MG63 (cell line): ENCODE measurements around the gene SLC12A5. TPM values are rescaled to one million over a fixed set of nuclear protein-coding genes. Genes with fewer than 3 reads are reported as not detected.

Source experiments
- DNase-seq: peaks from one replicate; pipeline ENCODE4 v3.0.0-alpha.2; 2020
- H3K27me3 ChIP-seq: fragments of 250-450 bp; sonication (Bioruptor Pico); 2 replicates; pipeline ENCODE4 v1.5.1; 2020; ENCODE audit warnings: mild to moderate bottlenecking, moderate library complexity
- H3K36me3 ChIP-seq: fragments of 250-450 bp; sonication (Bioruptor Pico); 2 replicates; pipeline ENCODE4 v1.5.1; 2020; ENCODE audit warnings: mild to moderate bottlenecking, moderate library complexity
- H3K4me3 ChIP-seq: fragments of 250-450 bp; sonication (Bioruptor Pico); 2 replicates; pipeline ENCODE4 v1.5.1; 2020; ENCODE audit warnings: mild to moderate bottlenecking, moderate library complexity
- H3K9me3 ChIP-seq: fragments of 250-450 bp; sonication (Bioruptor Pico); 2 replicates; pipeline ENCODE4 v1.5.1; 2020; ENCODE audit warnings: mild to moderate bottlenecking, moderate library complexity
- total RNA-seq: library from RNA; depleted of rRNA; stranded (reverse); fragments of >200 nt; shearing (Covaris generic); gene quantifications from 2 replicates; pipeline ENCODE4 v1.2.3, GENCODE V29; 2014; ENCODE audit warnings: low replicate concordance

SLC12A5 gene
- total RNA-seq, 1 experiment from 2014 or later: 0.72 TPM

DNA sequence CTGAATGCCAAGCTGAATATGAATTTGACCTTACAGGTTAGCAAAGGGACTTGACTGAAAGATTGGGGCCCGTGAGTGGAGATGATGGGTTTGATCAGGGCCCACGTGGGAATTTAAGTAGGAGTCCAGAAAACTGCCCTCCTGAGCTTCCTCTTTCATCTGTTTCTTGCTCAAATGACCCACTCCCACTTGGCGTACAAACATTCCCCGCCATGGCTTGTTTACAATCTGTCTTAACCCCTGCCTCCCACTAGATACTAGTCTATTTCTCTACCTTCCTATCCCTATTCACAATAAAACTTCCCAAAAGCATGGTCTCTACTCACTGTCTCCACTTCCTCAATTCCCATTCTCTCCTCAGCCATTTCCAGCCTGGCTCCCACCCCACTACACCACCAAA, 10.9 kb upstream of the SLC12A5 start:
- Histone ChIP-seq H3K36me3 (no peaks in the 10 kb centered on the region), H3K9me3 (no peaks in the 10 kb centered on the region), H3K27me3 (peaks cover 6% of the 10 kb centered on the region), H3K4me3 (no peak overlapping the region)
- no peak for DNase-seq

DNA sequence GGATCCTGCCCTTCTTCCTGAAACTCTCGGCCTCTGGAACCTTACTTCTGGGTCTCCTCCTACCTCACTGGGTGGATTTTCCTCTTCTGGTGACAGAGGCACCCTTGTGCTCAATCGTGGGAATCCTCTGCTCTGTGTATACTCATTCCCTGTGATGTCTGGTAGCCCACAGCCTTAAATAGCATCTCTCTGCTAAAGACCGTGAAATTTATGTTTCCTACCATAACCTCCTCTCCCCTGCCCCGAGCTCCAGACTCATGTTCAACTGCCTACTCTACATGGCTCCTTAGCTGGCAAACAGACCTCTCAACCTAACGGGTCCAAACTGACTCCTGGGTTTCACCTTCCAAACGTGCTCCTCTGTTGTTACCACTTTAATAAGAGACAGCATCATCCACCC, 10.4 kb upstream of the SLC12A5 start:
- no peak for DNase-seq
- Histone ChIP-seq H3K9me3 (no peaks in the 10 kb centered on the region), H3K27me3 (0 out of 2 replicates have a peak, but pooled peaks cover 2% of the 10 kb centered on the region), H3K4me3 (no peak overlapping the region), H3K36me3 (no peaks in the 10 kb centered on the region)

DNA sequence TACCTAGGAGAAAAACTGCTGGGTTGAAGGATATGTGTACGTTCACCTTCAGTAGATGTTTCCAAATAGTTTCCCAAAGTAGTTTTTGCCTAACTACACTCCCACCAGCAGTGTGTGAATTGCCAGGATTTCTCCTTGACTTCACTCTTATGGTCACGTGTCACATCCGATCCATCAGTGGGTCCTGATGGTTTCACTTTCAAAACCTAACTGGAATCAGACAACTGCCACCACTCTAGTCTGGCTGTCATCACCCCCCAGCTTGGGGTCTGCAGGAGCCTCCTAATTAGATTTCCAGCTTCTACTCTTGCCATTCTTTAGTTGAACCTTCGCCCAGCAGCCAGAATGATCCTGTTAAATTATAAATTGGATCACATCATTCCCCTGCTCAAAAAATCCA, 8.5 kb upstream of the SLC12A5 start:
- no peak for DNase-seq
- no peak overlapping the region for H3K4me3 ChIP-seq
- no peaks in the 10 kb centered on the region for H3K36me3 ChIP-seq
- H3K9me3 ChIP-seq: no peaks in the 10 kb centered on the region
- 0 out of 2 replicates have a peak, but pooled peaks cover 2% of the 10 kb centered on the region for H3K27me3 ChIP-seq

DNA sequence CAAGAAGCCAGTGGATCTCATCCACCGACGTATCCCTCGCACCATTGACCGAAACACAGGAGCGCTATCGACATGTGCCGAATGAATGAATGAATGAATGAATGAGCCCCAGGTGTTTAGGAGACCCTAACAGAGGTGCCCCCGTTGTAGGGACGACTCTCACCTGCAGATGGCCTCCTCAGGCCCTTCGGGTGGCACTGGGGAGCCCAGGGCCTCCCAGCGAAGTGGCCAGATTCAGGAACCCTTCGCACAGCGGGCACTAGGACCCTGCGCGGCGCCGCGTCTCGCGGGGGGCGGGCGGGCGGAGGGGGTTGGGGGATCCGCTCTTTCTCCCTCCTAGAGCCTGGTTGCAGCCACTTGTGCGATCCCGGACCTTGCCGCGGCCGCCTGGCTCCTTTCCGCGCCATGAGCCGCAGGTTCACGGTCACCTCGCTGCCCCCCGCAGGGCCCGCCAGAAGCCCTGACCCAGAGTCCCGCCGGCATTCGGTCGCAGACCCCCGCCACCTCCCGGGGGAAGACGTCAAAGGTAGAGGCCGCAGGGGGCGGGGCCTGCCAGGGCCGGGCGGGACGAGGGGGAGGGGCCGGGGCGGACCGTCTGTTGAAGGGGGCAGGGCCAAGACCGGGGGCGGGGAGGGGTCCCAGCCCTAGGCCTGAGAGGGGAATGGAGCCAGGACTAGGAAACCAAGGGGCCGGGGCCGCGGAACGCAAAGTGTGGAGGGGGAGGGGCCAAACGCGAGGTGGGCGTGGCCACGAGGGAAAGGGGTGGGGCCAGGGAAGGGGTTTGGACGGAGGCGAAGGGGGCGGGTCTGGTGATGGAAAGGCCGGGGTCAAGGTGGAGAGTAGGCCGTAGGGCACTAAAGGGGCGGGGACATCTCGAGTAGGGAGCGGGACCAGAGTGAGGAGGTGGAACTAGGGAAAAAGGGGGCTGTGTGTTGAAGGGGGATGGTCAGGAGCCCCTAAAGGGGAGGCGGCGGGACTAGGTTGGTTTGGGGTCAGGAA, 7.4 kb upstream of the SLC12A5 start:
- peak; percentile 71 for DNase-seq
- Histone ChIP-seq H3K9me3 (no peaks in the 10 kb centered on the region), H3K36me3 (no peaks in the 10 kb centered on the region), H3K27me3 (no peaks in the 10 kb centered on the region), H3K4me3 (peak overlapping the region; percentile 70)

DNA sequence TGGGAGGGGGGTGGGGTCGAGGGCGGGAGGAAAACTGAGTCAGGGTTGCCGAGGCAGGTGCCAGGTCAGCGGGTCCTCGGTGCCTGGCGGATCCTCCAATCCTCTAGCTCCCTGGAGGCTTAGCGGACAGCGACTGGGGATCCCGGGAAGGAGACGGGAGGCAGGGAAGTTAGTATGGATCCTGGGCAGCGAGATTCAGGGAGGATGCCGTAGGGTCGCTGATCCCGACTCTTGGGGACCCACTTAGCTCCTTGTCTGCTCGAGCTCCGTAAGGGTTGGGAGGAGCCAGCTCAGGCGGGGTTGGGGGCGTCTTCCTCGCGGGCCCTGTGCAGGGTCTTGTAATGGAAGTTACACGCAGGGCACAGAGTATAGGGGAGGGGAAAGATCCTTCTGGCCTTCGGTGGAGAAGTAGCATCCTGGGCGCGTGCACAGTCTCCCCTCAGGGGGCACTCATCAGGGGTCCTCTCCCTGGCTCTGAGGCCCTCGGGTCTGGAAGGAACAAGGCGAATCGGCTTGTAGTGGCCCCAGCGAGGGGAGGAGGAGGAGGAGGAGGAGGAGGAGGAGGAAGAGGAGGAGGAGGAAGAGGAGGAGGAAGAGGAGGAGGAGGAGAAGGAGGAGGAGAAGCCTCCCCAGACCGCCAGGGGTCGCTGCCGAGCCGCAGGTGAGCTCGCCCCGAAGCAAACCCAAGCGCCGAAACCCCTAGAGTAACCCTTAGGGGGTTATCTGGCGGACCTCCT, 6.4 kb upstream of the SLC12A5 start:
- no peaks in the 10 kb centered on the region for H3K36me3 ChIP-seq
- H3K9me3 ChIP-seq: no peaks in the 10 kb centered on the region
- peak; percentile 60 for DNase-seq
- peak overlapping the region; percentile 70 for H3K4me3 ChIP-seq
- H3K27me3 ChIP-seq: no peaks in the 10 kb centered on the region

DNA sequence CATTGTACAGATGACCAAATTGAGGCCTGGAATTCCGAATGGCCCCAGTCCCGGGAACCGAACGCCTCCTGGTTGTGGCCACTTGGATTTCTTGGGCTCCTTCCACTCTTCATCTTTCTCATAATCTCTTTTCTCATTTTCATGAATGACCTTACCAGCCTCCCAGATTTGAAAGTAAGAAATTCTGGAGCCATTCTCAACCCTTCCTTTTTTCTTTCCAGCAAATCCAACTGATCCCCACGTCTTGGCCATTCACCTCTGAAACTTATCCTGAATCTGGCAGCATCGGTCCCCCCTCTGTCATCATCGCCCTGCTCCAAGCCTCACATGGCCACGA, 5.9 kb upstream of the SLC12A5 start:
- Histone ChIP-seq H3K9me3 (no peaks in the 10 kb centered on the region), H3K4me3 (no peak overlapping the region; the same call in 1 of the 2 replicates), H3K36me3 (no peaks in the 10 kb centered on the region), H3K27me3 (no peaks in the 10 kb centered on the region)
- DNase-seq: no peak

DNA sequence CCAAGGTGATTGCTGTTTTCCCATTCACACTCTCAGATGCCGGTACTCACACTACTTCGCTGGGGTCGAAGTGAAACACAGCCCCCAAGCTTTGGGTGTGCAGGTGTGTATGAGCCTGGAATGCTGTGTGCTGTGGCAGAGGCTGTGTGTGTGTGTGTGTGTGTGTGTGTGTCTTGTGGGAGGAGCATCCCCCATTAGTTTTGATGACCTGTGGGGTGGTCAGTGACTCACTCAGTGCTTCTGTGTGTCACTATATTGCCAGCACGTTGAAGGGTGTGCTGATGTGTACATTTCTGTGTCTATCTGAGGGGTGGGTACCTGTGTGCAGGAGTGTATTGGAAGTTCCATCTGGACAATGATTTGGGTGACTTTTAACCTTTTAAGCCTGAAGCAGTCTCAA, 5.0 kb upstream of the SLC12A5 start:
- H3K36me3 ChIP-seq: no peaks in the 10 kb centered on the region
- no peak overlapping the region for H3K4me3 ChIP-seq
- no peak for DNase-seq
- peaks cover 4% of the 10 kb centered on the region for H3K27me3 ChIP-seq
- H3K9me3 ChIP-seq: no peaks in the 10 kb centered on the region

DNA sequence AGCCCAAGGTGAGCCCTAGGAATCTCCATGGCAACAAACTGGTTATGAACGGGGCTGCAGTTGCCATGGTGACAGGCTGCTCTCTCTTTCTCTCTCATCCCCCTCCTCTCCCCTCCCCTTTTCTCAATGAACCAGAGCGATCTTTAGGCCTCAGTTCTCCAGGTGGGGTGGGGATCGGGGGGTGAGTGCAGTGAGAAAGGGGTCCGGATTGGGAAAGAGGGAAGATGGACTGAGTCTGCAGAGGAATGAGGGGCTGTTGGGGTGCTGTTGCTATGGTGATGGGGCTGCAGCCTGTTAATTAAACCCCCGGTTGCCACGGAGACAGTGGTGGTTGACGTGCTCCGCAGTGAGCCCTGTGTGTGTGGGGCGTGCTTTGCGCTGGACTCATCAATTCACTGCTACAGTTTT, 3.6 kb upstream of the SLC12A5 start:
- Histone ChIP-seq H3K4me3 (no peak overlapping the region), H3K27me3 (peaks cover 16% of the 10 kb centered on the region), H3K36me3 (no peaks in the 10 kb centered on the region), H3K9me3 (no peaks in the 10 kb centered on the region)
- no peak for DNase-seq

DNA sequence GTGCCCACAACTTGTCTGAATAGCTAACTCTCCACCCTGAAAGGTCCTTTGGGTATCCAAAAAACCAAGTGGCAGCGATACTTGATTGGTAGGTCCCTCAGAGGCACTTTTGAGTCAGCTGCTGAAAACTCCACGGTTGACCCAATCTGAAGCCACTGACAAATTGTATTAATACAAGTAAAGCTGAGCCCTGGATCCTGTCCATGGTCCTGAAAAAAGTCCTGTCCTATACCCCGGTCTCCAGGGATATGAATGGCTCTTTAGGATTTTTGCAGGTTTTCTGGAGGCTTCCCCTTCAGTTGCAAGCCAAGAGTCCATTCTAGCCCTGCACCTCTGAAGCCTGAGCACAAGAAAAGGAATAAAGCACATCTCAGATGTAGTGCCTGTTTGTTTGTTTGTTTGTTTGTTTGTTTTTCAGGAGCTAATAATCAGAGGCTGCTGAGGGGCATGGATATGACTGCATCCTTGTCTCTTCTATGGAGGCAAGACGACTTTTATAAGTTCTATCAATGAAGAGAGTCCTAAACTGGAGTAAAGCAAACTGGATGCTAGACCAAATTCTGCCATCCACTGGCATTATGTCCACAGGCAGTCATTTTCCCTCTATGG, 1.7 kb upstream of the SLC12A5 start:
- DNase-seq: peak; percentile 29
- Histone ChIP-seq H3K36me3 (no peaks in the 10 kb centered on the region), H3K9me3 (no peaks in the 10 kb centered on the region), H3K4me3 (no peak overlapping the region), H3K27me3 (peaks cover 36% of the 10 kb centered on the region)

DNA sequence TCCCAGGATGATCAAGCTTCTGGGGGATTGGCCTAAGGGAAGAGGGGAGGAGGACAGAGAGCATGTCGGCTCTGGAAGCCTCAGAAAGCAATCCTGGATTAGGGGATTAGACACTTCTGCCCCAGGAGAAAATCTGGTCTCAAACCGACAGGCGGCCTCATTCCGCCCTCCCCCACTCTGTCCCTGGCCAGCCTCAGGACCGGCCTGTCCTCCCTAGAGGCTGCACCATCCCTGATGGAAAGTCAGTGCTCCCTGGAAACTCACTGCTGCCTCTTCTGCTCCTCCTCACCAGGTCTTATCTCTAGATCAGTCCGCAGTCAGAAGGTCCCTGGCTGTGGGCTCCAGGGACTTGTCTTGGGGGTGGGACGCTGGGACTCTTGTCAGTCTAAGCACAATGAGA, 905 bp upstream of the SLC12A5 start:
- H3K27me3 ChIP-seq: peaks cover 43% of the 10 kb centered on the region
- no peak overlapping the region for H3K4me3 ChIP-seq
- no peaks in the 10 kb centered on the region for H3K9me3 ChIP-seq
- no peak for DNase-seq
- no peaks in the 10 kb centered on the region for H3K36me3 ChIP-seq

DNA sequence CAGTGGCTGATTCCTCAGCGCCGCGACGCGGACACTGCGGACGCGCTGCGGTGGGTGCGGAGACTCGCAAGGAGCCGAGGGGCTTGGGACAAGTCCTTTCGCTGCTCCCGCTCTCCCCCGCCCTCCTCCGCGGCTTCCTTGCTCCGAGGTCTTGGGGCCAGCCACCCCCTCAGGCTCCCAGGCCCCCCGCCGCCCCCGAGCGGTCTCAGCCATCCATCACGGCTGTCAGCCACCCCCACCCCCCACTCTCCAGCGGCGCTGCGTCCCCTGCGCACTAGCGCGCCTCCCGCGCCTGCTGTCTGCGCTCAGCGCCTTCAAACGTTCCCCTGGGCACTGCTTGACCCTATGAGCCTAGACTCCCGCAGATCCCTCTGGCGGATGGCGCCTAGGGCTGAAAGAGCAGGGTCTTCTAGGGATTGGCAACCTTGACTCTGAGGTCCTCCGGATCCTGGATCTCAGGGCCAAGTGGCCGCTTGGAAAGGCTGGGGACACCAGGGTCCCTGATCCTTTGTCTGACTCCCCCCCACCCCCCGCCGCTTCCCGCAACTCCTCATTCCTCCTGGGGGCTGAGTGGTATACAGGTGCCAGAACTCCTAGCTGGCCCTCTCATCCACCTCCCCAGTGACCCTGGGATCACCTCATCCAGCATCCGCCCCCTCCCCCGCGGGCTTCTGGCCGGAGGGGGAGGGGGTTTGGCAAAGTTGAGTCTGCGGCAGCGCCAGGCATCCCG, 1.4 kb downstream of the SLC12A5 start:
- DNase-seq: no peak
- H3K4me3 ChIP-seq: no peak overlapping the region
- no peaks in the 10 kb centered on the region for H3K9me3 ChIP-seq
- no peaks in the 10 kb centered on the region for H3K36me3 ChIP-seq
- H3K27me3 ChIP-seq: peaks cover 56% of the 10 kb centered on the region

DNA sequence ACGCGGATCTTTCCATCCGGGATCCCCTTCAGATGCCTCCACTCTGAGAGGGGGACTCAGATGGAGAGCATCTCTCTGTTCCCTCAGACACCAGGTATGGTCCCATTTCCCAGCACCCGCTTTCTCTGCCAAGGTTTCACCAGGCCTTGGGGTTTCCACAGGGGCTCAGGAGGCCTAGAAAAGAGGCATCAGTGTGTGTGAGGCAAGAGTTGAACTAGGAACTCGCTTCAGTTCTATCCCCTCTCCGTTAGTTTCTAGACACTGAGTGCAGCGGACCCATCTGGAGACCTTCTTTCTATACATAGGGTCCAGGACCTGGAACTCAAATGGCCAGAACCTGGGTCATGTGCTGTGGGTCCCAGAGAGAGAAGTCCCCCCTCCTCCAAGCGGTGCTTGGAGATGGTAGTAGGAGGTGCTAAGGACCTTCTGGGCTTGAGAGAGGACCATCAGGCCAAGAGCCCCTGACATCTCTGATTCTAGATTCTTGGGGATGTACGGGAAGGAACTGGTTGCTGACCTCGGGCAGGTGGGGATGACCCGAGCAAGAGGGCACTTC, 2.1 kb downstream of the SLC12A5 start:
- Histone ChIP-seq H3K36me3 (no peaks in the 10 kb centered on the region), H3K27me3 (peaks cover 56% of the 10 kb centered on the region), H3K4me3 (no peak overlapping the region), H3K9me3 (no peaks in the 10 kb centered on the region)
- no peak for DNase-seq

DNA sequence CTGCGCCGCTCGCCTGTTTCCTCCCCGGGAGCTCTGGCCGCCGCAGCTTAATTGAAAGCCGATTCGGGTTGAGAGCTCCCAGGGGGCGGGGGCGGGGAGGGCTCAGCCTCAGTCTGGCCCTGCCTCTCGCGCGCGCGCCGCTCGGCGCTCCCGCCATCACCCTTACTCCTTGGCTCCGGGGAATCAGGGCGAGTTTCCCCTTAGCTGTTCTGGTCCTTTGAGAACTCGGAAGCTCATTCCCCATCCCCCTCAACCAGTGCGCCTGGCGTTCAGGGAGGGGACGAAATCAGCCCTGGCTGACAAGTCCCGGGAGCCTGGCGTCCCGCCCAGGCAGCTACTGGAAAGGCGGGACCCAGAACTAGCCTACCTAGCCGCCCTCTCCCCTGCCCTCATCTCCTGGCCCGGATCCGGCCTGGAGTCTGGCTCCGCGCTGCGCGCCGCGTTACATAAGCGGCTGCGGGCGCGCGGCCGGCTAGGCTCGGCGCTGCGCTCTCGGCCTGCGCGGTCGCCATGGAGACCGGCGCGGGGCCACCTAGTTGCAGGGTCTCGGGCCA, 2.8 kb downstream of the SLC12A5 start:
- Histone ChIP-seq H3K9me3 (no peaks in the 10 kb centered on the region), H3K27me3 (peaks cover 56% of the 10 kb centered on the region), H3K4me3 (peak overlapping the region; percentile 27), H3K36me3 (no peaks in the 10 kb centered on the region)
- peak; percentile 56 for DNase-seq

DNA sequence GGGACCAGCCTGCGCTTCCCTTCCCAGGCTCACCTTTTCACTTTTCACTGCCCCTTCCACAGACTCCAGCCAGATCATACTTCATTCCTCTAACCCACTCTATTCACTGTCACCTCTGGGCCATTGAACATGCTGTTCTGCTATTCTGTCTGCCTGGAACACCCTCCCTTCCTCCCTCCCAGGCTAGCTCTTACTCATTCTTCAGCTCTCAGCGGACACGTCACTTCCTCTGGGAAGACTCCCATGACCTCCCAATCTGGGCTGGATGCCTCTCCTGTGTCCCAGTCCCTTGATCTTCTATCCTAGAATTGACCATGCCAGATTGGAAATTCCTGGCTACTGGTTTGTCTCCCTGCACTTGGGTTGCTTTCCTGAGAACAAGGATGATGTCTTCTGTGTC, 5.0 kb downstream of the SLC12A5 start:
- no peak overlapping the region for H3K4me3 ChIP-seq
- H3K9me3 ChIP-seq: no peaks in the 10 kb centered on the region
- DNase-seq: no peak
- no peaks in the 10 kb centered on the region for H3K36me3 ChIP-seq
- peaks cover 55% of the 10 kb centered on the region for H3K27me3 ChIP-seq

DNA sequence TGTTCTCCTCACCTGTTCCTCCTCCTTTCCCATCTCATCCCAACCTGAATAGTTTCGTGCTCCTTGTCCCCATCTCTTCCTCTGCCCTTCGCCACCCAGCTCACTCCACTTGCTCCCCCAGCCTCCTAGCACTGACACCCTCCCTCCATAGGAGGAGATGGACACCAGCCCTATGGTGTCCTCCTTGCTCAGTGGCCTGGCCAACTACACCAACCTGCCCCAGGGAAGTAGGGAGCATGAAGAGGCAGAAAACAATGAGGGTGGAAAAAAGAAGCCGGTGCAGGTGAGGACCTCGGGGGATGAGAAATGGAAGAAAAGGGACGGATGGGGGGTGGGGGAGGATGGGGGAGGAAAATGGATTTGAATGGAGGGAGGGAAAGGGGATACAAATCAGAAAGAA, 6.2 kb downstream of the SLC12A5 start:
- H3K27me3 ChIP-seq: peaks cover 46% of the 10 kb centered on the region
- H3K36me3 ChIP-seq: no peaks in the 10 kb centered on the region
- H3K9me3 ChIP-seq: no peaks in the 10 kb centered on the region
- DNase-seq: no peak
- H3K4me3 ChIP-seq: no peak overlapping the region

DNA sequence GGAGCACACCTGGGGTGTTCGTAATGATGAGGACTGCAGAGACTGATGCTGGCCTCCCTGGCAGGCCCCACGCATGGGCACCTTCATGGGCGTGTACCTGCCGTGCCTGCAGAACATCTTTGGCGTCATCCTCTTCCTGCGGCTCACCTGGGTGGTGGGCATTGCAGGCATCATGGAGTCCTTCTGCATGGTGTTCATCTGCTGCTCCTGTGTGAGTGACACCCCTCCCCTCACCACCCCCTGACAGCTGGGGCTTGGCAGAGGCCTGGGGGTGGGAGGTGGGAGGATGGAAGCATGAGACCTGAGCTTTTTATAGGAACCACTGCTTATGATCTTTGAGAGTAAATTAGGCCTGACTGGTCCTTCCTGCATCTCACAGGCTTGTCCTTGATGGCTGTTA, 6.7 kb downstream of the SLC12A5 start:
- H3K27me3 ChIP-seq: peaks cover 43% of the 10 kb centered on the region

More for the DNA sequence above, 6.7 kb downstream of the SLC12A5 start:
- DNase-seq: no peak
- H3K36me3 ChIP-seq: no peaks in the 10 kb centered on the region
- H3K4me3 ChIP-seq: no peak overlapping the region
- H3K9me3 ChIP-seq: peaks cover 2% of the 10 kb centered on the region; the same call in 1 of the 2 replicates
